SK-N-SH (cell line): ENCODE results near the gene NAA40.

Experiments used
- CHD2 ChIP-seq: fragments of 150-350 bp; IDR thresholded peaks from 2 replicates; pipeline ENCODE4 v1.6.1; 2018; ENCODE audit warnings: low read length; ENCODE audit not compliant: partially characterized antibody
- CTCF ChIP-seq: fragments of 200-600 bp; sonication (generic); IDR thresholded peaks from 2 replicates; pipeline ENCODE4 v1.6.1; 2017; ENCODE audit warnings: antibody characterized with exemption, mild to moderate bottlenecking, moderate library complexity
- EP300 ChIP-seq, 2 experiments: IDR thresholded peaks; 2 replicates each; pipeline versions ENCODE4 v1.4.0 to v1.6.1; 2012; ENCODE audit warnings: borderline replicate concordance in 1 of 2, low read depth in 1 of 2, low read length in 1 of 2
- EZH2phosphoT487 ChIP-seq: fragments of 200-600 bp; sonication (generic); IDR thresholded peaks from 2 replicates; pipeline ENCODE4 v1.6.1; 2017; ENCODE audit warnings: low read depth, mixed run types, mild to moderate bottlenecking, antibody characterized with exemption, moderate library complexity, borderline replicate concordance
- FOXJ3 ChIP-seq: sonication (generic); formaldehyde crosslinking; IDR thresholded peaks from 2 replicates; pipeline ENCODE4 v1.5.1; 2020; ENCODE audit warnings: mild to moderate bottlenecking, missing genetic modification reagents
- GABPA ChIP-seq: IDR thresholded peaks from 2 replicates; pipeline ENCODE4 v1.4.0; 2012; ENCODE audit warnings: low read depth, mild to moderate bottlenecking
- GATA2 ChIP-seq: sonication (generic); formaldehyde crosslinking; IDR thresholded peaks from 2 replicates; pipeline ENCODE4 v1.5.0; 2020; ENCODE audit warnings: mild to moderate bottlenecking, missing genetic modification reagents
- MAX ChIP-seq: IDR thresholded peaks from 2 replicates; pipeline ENCODE4 v1.4.0; 2012; ENCODE audit warnings: low read depth
- NRF1 ChIP-seq: IDR thresholded peaks from 2 replicates; pipeline ENCODE4 v1.6.1; 2012; ENCODE audit warnings: low read depth, mild to moderate bottlenecking, low read length
- POLR2AphosphoS5 ChIP-seq: IDR thresholded peaks from 2 replicates; pipeline ENCODE4 v1.6.1; 2012; ENCODE audit warnings: low read depth, low read length
- RXRA ChIP-seq: IDR thresholded peaks from 2 replicates; pipeline ENCODE4 v1.4.0; 2012; ENCODE audit warnings: low read depth, mild to moderate bottlenecking, borderline replicate concordance
- TAF1 ChIP-seq: IDR thresholded peaks from 2 replicates; pipeline ENCODE4 v1.6.1; 2012; ENCODE audit warnings: low read depth, mild to moderate bottlenecking, low read length, moderate library complexity, borderline replicate concordance
- YY1 ChIP-seq: IDR thresholded peaks from 2 replicates; pipeline ENCODE4 v1.4.0; 2012; ENCODE audit warnings: low read depth, mild to moderate bottlenecking

- TF ChIP-seq CTCF = no peak
- TF ChIP-seq EZH2phosphoT487 = no peak
- 0 out of 2 replicates have a peak, but pooled peaks have one; percentile 36 for TF ChIP-seq MAX
- TF ChIP-seq CHD2 = peak; percentile 79
- no peak for TF ChIP-seq NRF1
- peak; percentile 84 for TF ChIP-seq POLR2AphosphoS5
- TF ChIP-seq GATA2 (CRISPR knock-in tag) = no peak
- peak; percentile 92 for TF ChIP-seq GABPA
- no peak for TF ChIP-seq RXRA
- peak; percentile 97 for TF ChIP-seq TAF1
- peak; percentile 94 for TF ChIP-seq YY1
- no peak for TF ChIP-seq FOXJ3 (CRISPR knock-in tag)
- no peak for TF ChIP-seq EP300 (IDR thresholded peaks at IDR 0.05; ENCODE audit: borderline replicate concordance in 1 of 2, low read depth in 1 of 2, low read length in 1 of 2)
These were observed 47.5 kb downstream of the NAA40 start, which contains the start of gene OTUB1 for GRCh38 chr11:63986156-63986931.
